ENCODE results near the gene STAC3. TPM values are rescaled to one million over a fixed set of nuclear protein-coding genes. Genes with fewer than 3 reads are reported as not detected.

STAC3 gene
- total and polyA plus RNA-seq, 9 of the 15 experiments (the other 6 are each of a cell fraction or from before 2014, with no cell fraction given), result 0.45 to 6.4 (median 3.3) TPM

DNA sequence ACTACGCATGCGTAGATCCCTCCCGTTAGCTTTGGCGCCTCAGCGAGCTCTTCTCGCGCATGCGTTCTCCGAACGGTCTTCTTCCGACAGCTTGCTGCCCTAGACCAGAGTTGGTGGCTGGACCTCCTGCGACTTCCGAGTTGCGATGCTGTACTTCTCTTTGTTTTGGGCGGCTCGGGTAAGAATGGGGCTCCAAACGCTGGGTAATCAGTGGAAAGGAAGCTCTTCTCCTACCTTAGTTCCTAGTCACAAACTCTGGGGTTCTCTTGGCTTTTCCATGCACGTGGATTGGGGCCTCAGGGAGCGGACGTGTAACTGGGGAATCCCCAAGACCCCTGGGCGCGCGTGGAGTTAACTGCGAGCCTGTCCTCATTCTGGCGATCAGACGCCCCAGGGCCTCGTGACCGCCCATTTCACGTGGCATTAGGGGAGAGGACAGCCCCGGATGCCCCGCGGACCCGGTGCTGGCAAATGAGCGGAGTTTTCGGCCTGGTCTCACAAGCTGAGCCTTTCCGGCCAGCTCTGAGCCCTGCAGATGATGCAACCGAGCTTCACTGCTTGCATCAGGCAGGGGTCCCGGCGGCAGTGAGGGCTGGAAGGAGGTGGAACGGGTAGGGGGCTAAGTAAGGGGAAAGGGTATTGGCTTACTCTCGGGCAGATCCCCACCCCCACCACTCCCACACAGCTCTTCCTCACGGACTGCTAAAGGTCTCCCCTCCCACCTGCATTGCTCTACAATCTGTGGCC, 21.2 kb downstream of the STAC3 start, which contains the start of gene SHMT2 (continued):
- TF ChIP-seq ZNF778 (CRISPR knock-in tag; IDR thresholded peaks at IDR 0.05) (no peak), MAFF (IDR thresholded peaks at IDR 0.05; ENCODE audit: low read length) (no peak), E2F3 (CRISPR knock-in tag; IDR thresholded peaks at IDR 0.05) (0 out of 2 replicates have a peak, but pooled peaks have one; percentile 15), NFE2L1 (tag; IDR thresholded peaks at IDR 0.05; ENCODE audit: borderline replicate concordance, low read depth) (no peak), FOS (IDR thresholded peaks at IDR 0.05; ENCODE audit: extremely low read depth, insufficient read length) (no peak), ILF3 (IDR thresholded peaks at IDR 0.05; ENCODE audit: borderline replicate concordance) (no peak), SAP30 (IDR thresholded peaks at IDR 0.05; ENCODE audit: borderline replicate concordance, insufficient read depth, low read depth, low read length, poor library complexity, severe bottlenecking) (peak; percentile 71), POLR2G (IDR thresholded peaks at IDR 0.05; ENCODE audit: low read depth, low read length) (peak; percentile 87), NR2C1 (IDR thresholded peaks at IDR 0.05) (no peak), NR2C1 (tag; IDR thresholded peaks at IDR 0.05) (no peak), HMGN3 (IDR thresholded peaks at IDR 0.05; ENCODE audit: borderline replicate concordance, extremely low read depth, insufficient read length, low read depth, low read length) (peak; percentile 27), ASH1L (IDR thresholded peaks at IDR 0.05; ENCODE audit: borderline replicate concordance, low read depth, partially characterized antibody) (no peak), EWSR1 (IDR thresholded peaks at IDR 0.05; ENCODE audit: borderline replicate concordance, low read depth, partially characterized antibody) (no peak), NFIX (CRISPR knock-in tag; IDR thresholded peaks at IDR 0.05; ENCODE audit: low read depth) (no peak), MEF2A (IDR thresholded peaks at IDR 0.05; ENCODE audit: control insufficient read depth, low read depth, low read length) (no peak), MECOM (CRISPR knock-in tag; IDR thresholded peaks at IDR 0.05) (no peak), FOXK1 (CRISPR knock-in tag; IDR thresholded peaks at IDR 0.05; ENCODE audit: borderline replicate concordance) (no peak), HNRNPL (IDR thresholded peaks at IDR 0.05; ENCODE audit: low read depth, low read length) (no peak), ZNF584 (CRISPR knock-in tag; IDR thresholded peaks at IDR 0.05; ENCODE audit: low read depth) (no peak), ZNF589 (CRISPR knock-in tag; IDR thresholded peaks at IDR 0.05; ENCODE audit: low read depth) (no peak)
- TF ChIP-seq, protein P1, sequence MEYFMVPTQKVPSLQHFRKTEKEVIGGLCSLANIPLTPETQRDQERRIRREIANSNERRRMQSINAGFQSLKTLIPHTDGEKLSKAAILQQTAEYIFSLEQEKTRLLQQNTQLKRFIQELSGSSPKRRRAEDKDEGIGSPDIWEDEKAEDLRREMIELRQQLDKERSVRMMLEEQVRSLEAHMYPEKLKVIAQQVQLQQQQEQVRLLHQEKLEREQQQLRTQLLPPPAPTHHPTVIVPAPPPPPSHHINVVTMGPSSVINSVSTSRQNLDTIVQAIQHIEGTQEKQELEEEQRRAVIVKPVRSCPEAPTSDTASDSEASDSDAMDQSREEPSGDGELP (CRISPR knock-in tag; IDR thresholded peaks at IDR 0.05; ENCODE audit: borderline replicate concordance), result no peak; the same call in none of the 2 replicates
- TF ChIP-seq, protein P2, sequence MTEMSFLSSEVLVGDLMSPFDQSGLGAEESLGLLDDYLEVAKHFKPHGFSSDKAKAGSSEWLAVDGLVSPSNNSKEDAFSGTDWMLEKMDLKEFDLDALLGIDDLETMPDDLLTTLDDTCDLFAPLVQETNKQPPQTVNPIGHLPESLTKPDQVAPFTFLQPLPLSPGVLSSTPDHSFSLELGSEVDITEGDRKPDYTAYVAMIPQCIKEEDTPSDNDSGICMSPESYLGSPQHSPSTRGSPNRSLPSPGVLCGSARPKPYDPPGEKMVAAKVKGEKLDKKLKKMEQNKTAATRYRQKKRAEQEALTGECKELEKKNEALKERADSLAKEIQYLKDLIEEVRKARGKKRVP (CRISPR knock-in tag; IDR thresholded peaks at IDR 0.05), result peak; percentile 98
- TF ChIP-seq, protein P3, sequence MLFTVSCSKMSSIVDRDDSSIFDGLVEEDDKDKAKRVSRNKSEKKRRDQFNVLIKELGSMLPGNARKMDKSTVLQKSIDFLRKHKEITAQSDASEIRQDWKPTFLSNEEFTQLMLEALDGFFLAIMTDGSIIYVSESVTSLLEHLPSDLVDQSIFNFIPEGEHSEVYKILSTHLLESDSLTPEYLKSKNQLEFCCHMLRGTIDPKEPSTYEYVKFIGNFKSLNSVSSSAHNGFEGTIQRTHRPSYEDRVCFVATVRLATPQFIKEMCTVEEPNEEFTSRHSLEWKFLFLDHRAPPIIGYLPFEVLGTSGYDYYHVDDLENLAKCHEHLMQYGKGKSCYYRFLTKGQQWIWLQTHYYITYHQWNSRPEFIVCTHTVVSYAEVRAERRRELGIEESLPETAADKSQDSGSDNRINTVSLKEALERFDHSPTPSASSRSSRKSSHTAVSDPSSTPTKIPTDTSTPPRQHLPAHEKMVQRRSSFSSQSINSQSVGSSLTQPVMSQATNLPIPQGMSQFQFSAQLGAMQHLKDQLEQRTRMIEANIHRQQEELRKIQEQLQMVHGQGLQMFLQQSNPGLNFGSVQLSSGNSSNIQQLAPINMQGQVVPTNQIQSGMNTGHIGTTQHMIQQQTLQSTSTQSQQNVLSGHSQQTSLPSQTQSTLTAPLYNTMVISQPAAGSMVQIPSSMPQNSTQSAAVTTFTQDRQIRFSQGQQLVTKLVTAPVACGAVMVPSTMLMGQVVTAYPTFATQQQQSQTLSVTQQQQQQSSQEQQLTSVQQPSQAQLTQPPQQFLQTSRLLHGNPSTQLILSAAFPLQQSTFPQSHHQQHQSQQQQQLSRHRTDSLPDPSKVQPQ (CRISPR knock-in tag; IDR thresholded peaks at IDR 0.05; ENCODE audit: borderline replicate concordance), result no peak
